SK-N-SH treated with all-trans-retinoic acid at 6 μM for 48 hours (cell line): Measurements from ENCODE around the gene TIMM21.

Source experiments
- CSDC2 ChIP-seq: fragments of 250-450 bp; sonication (Bioruptor Pico); IDR thresholded peaks from 2 replicates; pipeline ENCODE4 v1.5.0; 2020; ENCODE audit warnings: mild to moderate bottlenecking, moderate library complexity
- TCF4 ChIP-seq: fragments of 250-450 bp; sonication (Bioruptor Pico); IDR thresholded peaks from 2 replicates; pipeline ENCODE4 v1.8.0; 2021; ENCODE audit warnings: mild to moderate bottlenecking, moderate library complexity, borderline replicate concordance
- TOX ChIP-seq: fragments of 250-450 bp; sonication (Bioruptor Pico); IDR thresholded peaks from 2 replicates; pipeline ENCODE4 v1.8.0; 2021; ENCODE audit warnings: mild to moderate bottlenecking, moderate library complexity, borderline replicate concordance
- ZFP3 ChIP-seq: fragments of 250-450 bp; sonication (Bioruptor Pico); IDR thresholded peaks from 2 replicates; pipeline ENCODE4 v1.5.0; 2020; ENCODE audit warnings: mild to moderate bottlenecking, moderate library complexity
- ZNF70 ChIP-seq: fragments of 450-650 bp; formaldehyde crosslinking; IDR thresholded peaks from 2 replicates; pipeline ENCODE4 v1.5.0; 2020; ENCODE audit warnings: mild to moderate bottlenecking, moderate library complexity
- TF ChIP-seq, protein P1 (sequence below): fragments of 250-450 bp; sonication (Bioruptor Pico); IDR thresholded peaks from 2 replicates; pipeline ENCODE4 v1.5.1; 2020; ENCODE audit warnings: low read depth, mild to moderate bottlenecking, moderate library complexity
- TF ChIP-seq, protein P2 (sequence below): fragments of 250-450 bp; sonication (Bioruptor Pico); IDR thresholded peaks from 2 replicates; pipeline ENCODE4 v1.5.0; 2020; ENCODE audit warnings: mild to moderate bottlenecking, moderate library complexity

GRCh38 chr18:74203811-74204210, 55.5 kb downstream of the TIMM21 start:
- TF ChIP-seq ZFP3 (CRISPR knock-in tag), result no peak
- TF ChIP-seq, protein P1, sequence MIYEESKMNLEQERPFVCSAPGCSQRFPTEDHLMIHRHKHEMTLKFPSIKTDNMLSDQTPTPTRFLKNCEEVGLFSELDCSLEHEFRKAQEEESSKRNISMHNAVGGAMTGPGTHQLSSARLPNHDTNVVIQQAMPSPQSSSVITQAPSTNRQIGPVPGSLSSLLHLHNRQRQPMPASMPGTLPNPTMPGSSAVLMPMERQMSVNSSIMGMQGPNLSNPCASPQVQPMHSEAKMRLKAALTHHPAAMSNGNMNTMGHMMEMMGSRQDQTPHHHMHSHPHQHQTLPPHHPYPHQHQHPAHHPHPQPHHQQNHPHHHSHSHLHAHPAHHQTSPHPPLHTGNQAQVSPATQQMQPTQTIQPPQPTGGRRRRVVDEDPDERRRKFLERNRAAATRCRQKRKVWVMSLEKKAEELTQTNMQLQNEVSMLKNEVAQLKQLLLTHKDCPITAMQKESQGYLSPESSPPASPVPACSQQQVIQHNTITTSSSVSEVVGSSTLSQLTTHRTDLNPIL (CRISPR knock-in tag), result no peak
- TF ChIP-seq CSDC2 (CRISPR knock-in tag), result no peak
- no peak for TF ChIP-seq TOX (CRISPR knock-in tag)
- no peak for TF ChIP-seq TCF4 (CRISPR knock-in tag)
- no peak for TF ChIP-seq ZNF70
- TF ChIP-seq, protein P2, sequence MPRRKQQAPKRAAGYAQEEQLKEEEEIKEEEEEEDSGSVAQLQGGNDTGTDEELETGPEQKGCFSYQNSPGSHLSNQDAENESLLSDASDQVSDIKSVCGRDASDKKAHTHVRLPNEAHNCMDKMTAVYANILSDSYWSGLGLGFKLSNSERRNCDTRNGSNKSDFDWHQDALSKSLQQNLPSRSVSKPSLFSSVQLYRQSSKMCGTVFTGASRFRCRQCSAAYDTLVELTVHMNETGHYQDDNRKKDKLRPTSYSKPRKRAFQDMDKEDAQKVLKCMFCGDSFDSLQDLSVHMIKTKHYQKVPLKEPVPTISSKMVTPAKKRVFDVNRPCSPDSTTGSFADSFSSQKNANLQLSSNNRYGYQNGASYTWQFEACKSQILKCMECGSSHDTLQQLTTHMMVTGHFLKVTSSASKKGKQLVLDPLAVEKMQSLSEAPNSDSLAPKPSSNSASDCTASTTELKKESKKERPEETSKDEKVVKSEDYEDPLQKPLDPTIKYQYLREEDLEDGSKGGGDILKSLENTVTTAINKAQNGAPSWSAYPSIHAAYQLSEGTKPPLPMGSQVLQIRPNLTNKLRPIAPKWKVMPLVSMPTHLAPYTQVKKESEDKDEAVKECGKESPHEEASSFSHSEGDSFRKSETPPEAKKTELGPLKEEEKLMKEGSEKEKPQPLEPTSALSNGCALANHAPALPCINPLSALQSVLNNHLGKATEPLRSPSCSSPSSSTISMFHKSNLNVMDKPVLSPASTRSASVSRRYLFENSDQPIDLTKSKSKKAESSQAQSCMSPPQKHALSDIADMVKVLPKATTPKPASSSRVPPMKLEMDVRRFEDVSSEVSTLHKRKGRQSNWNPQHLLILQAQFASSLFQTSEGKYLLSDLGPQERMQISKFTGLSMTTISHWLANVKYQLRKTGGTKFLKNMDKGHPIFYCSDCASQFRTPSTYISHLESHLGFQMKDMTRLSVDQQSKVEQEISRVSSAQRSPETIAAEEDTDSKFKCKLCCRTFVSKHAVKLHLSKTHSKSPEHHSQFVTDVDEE (CRISPR knock-in tag), result no peak
